SH-SY5Y (cell line): Measurements from ENCODE around the gene COL26A1.

Source experiments
- GATA2 ChIP-seq: IDR thresholded peaks from 2 replicates; pipeline ENCODE4 v1.6.1; 2011; ENCODE audit warnings: mild to moderate bottlenecking, low read depth, low read length
- GATA3 ChIP-seq: IDR thresholded peaks from 2 replicates; pipeline ENCODE4 v1.6.1; 2011; ENCODE audit warnings: low read depth, mild to moderate bottlenecking, low read length, moderate library complexity

DNA sequence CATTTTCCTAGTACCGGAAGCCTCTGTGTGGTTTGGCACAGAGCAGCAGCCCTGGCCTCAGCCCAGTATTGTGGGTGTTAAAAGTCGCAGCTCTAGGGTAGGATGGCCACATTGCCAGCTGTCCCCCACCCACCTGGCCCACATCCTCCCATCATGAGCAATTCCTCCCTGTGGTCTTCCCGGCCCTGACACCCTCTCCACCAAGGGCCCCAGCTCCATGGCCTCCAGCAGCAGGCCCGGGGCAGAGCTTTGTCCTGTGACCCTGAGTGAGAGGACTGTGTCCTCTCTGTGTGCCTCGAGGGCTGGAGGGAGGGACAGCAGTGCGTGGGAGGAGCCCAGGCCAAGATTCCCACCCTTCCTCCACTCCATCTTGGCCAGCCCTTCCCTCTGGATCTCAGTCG lies 172.7 kb downstream of the COL26A1 start:
- TF ChIP-seq GATA2 = no peak
- no peak for TF ChIP-seq GATA3
